ENCODE measurements around the gene CUEDC1. TPM values are rescaled to one million over a fixed set of nuclear protein-coding genes. Genes with fewer than 3 reads are reported as not detected.

The CUEDC1 gene
- total and polyA plus RNA-seq, 2 of the 13 experiments (the other 11 are each of a cell fraction or from before 2014, with no cell fraction given): 7.4 to 12.9 TPM

DNA sequence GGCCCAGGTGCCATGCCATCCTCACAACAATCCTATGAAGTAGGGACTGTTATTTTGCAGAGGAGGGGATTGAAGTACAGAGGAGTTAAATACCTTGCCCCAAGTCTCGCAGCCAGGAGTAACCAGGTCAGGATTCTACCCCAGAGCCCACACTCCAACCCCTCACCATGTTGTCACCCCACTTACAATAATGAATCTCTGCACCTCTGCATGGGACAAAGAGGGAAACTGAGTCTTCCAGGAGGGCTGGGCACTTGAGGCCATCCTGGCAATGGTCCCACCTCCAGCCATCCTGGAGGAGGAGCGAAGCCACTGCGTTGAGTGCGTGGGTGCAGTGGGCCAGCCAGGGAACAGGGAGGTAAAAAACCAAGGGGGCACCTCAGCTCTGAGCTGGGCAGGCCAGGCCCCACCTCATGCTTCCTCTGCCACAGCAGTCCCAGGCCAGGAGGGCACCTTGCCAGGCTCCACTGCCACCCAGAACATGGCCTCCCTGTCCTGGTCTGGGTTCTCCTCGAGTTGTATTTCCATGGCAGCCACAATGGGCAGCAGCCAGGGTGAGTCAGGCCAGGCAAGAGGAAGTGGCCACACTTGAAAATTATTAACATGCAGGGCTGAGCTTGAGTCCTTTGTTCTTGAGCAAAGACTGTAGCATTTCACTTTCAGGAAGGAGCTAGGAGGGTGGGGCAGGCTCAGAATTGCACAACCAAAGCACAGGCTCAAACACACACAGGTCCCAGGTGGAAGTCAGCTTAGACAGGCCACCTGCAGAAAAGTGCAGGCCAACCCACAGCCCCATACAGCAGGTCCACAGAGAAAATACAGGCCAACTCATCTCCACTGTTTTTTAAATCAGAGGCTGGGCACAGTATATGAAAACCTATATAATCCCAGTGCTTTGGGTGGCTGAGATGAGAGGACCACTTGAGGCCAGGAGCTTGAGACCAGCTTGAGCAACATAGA lies 52.1 kb downstream of the CUEDC1 start (continued):
- TF ChIP-seq UBTF (CRISPR knock-in tag; IDR thresholded peaks at IDR 0.05) (peak; percentile 91), MXD4 (CRISPR knock-in tag; IDR thresholded peaks at IDR 0.05) (peak; percentile 63), ZIK1 (CRISPR knock-in tag; IDR thresholded peaks at IDR 0.05; ENCODE audit: borderline replicate concordance, low read depth) (no peak), ZEB1 (IDR thresholded peaks at IDR 0.05; ENCODE audit: insufficient replicate concordance, low read depth) (peak; percentile 98), ZNF589 (CRISPR knock-in tag; conservative IDR thresholded peaks at IDR 0.05) (peak; percentile 53; the same call in 1 of the 2 replicates), GATAD1 (CRISPR knock-in tag; IDR thresholded peaks at IDR 0.05) (peak; percentile 78), TBP (CRISPR knock-in tag; IDR thresholded peaks at IDR 0.05) (no peak), RAD51 (IDR thresholded peaks at IDR 0.05; ENCODE audit: borderline replicate concordance) (no peak), ZNF883 (CRISPR knock-in tag; IDR thresholded peaks at IDR 0.05; ENCODE audit: not compliant biosample characterization) (no peak), ZNF382 (CRISPR knock-in tag; IDR thresholded peaks at IDR 0.05; ENCODE audit: borderline replicate concordance) (no peak), FOXP1 (IDR thresholded peaks at IDR 0.05) (no peak), FOXP1 (CRISPR knock-in tag; IDR thresholded peaks at IDR 0.05) (peak; percentile 59), ZGPAT (CRISPR knock-in tag; IDR thresholded peaks at IDR 0.05) (peak; percentile 95), ZNF383 (CRISPR knock-in tag; IDR thresholded peaks at IDR 0.05; ENCODE audit: borderline replicate concordance) (no peak), MAZ (IDR thresholded peaks at IDR 0.05; ENCODE audit: borderline replicate concordance, low read depth, low read length) (peak; percentile 81; the same call in 1 of the 2 replicates), MAZ (CRISPR knock-in tag; IDR thresholded peaks at IDR 0.05; ENCODE audit: low read depth) (peak; percentile 76), IRF2 (CRISPR knock-in tag; IDR thresholded peaks at IDR 0.05) (peak; percentile 85; the same call in 1 of the 2 replicates), ZNF263 (CRISPR knock-in tag; IDR thresholded peaks at IDR 0.05) (no peak)
- TF ChIP-seq, protein P1, sequence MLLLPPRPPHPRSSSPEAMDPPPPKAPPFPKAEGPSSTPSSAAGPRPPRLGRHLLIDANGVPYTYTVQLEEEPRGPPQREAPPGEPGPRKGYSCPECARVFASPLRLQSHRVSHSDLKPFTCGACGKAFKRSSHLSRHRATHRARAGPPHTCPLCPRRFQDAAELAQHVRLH (CRISPR knock-in tag; IDR thresholded peaks at IDR 0.05; ENCODE audit: borderline replicate concordance, low read depth): peak; percentile 81; the same call in 1 of the 2 replicates
- TF ChIP-seq, protein P2, sequence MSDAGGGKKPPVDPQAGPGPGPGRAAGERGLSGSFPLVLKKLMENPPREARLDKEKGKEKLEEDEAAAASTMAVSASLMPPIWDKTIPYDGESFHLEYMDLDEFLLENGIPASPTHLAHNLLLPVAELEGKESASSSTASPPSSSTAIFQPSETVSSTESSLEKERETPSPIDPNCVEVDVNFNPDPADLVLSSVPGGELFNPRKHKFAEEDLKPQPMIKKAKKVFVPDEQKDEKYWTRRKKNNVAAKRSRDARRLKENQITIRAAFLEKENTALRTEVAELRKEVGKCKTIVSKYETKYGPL (CRISPR knock-in tag; IDR thresholded peaks at IDR 0.05): no peak
- TF ChIP-seq, protein P3, sequence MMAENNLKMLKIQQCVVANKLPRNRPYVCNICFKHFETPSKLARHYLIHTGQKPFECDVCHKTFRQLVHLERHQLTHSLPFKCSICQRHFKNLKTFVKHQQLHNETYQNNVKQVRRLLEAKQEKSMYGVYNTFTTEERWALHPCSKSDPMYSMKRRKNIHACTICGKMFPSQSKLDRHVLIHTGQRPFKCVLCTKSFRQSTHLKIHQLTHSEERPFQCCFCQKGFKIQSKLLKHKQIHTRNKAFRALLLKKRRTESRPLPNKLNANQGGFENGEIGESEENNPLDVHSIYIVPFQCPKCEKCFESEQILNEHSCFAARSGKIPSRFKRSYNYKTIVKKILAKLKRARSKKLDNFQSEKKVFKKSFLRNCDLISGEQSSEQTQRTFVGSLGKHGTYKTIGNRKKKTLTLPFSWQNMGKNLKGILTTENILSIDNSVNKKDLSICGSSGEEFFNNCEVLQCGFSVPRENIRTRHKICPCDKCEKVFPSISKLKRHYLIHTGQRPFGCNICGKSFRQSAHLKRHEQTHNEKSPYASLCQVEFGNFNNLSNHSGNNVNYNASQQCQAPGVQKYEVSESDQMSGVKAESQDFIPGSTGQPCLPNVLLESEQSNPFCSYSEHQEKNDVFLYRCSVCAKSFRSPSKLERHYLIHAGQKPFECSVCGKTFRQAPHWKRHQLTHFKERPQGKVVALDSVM (CRISPR knock-in tag; IDR thresholded peaks at IDR 0.05): 0 out of 2 replicates have a peak, but pooled peaks have one; percentile 45
- TF ChIP-seq, protein P4, sequence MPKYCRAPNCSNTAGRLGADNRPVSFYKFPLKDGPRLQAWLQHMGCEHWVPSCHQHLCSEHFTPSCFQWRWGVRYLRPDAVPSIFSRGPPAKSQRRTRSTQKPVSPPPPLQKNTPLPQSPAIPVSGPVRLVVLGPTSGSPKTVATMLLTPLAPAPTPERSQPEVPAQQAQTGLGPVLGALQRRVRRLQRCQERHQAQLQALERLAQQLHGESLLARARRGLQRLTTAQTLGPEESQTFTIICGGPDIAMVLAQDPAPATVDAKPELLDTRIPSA (CRISPR knock-in tag; IDR thresholded peaks at IDR 0.05; ENCODE audit: borderline replicate concordance): no peak

All from HepG2 (cell line).